ENCODE results near the gene ADO.

GRCh38 chr10:62820586-62820985 lies 16.1 kb downstream of the ADO start:
- TF ChIP-seq, protein P1, sequence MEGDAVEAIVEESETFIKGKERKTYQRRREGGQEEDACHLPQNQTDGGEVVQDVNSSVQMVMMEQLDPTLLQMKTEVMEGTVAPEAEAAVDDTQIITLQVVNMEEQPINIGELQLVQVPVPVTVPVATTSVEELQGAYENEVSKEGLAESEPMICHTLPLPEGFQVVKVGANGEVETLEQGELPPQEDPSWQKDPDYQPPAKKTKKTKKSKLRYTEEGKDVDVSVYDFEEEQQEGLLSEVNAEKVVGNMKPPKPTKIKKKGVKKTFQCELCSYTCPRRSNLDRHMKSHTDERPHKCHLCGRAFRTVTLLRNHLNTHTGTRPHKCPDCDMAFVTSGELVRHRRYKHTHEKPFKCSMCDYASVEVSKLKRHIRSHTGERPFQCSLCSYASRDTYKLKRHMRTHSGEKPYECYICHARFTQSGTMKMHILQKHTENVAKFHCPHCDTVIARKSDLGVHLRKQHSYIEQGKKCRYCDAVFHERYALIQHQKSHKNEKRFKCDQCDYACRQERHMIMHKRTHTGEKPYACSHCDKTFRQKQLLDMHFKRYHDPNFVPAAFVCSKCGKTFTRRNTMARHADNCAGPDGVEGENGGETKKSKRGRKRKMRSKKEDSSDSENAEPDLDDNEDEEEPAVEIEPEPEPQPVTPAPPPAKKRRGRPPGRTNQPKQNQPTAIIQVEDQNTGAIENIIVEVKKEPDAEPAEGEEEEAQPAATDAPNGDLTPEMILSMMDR (IDR thresholded peaks at IDR 0.05), result no peak
- TF ChIP-seq POLR2A (IDR thresholded peaks at IDR 0.05), result no peak

Data from stomach (tissue), 4 donors.